ENCODE data around the gene CELF3. TPM values are rescaled to one million over a fixed set of nuclear protein-coding genes. Genes with fewer than 3 reads are reported as not detected.

The CELF3 gene
- total and polyA plus RNA-seq, 2 of the 4 experiments (the other 2 are of a cell fraction) = not detected

GRCh38 chr1:151681923-151682322 lies 34.7 kb downstream of the CELF3 start:
- peaks cover 4% of the 10 kb centered on the region for H3K9me1 ChIP-seq (ENCODE audit: insufficient read depth, low read length)
- CTCF ChIA-PET = no interaction called here

More at GRCh38 chr1:151681923-151682322, 34.7 kb downstream of the CELF3 start:
- peaks cover 6% of the 10 kb centered on the region; the same call in 1 of the 2 replicates for H3K4me1 ChIP-seq (ENCODE audit: control insufficient read depth, insufficient read depth, low read length)
- H2AK5ac ChIP-seq (ENCODE audit: low read depth, low read length) = no peak overlapping the region
- no peak overlapping the region for H3K18ac ChIP-seq (ENCODE audit: low read depth, low read length)
- H3K4ac ChIP-seq (ENCODE audit: low read depth, low read length) = peak overlapping the region; percentile 96; the same call in 1 of the 2 replicates
- H4K5ac ChIP-seq (ENCODE audit: low read depth, low read length) = no peak overlapping the region
- no peak overlapping the region; the same call in 1 of the 2 replicates for H3K23ac ChIP-seq (ENCODE audit: low read depth, low read length)
- no peak overlapping the region for H2AFZ ChIP-seq (replicated peaks; ENCODE audit: low read length, poor library complexity)
- peak overlapping the region; percentile 97; the same call in 1 of the 2 replicates for H2BK120ac ChIP-seq (ENCODE audit: low read depth, low read length)
- peak overlapping the region; percentile 22; the same call in 1 of the 2 replicates for H3K4me2 ChIP-seq (ENCODE audit: low read depth, low read length)
- WGBS, 2 experiments (ENCODE audit: extremely low coverage in 2 of 2, insufficient read length in 1 of 2) = no CpG with 5 or more reads among the region's 2 CpGs
- peaks cover 0 to 4% of the 10 kb centered on the region in 2 experiments; a peak in 2 of 4 replicates for H3K79me1 ChIP-seq (ENCODE audit: low read depth in 1 of 2, low read length in 2 of 2)
- no TSS peak for BruUV-seq (replicated peaks)
- in situ Hi-C loops (cut with MboI; ENCODE audit: low sequenced_read_pairs) = no loop called here
- POLR2A ChIA-PET (ENCODE audit: unreplicated experiment) = no interaction called here
- H3K9me3 ChIP-seq (ENCODE audit: control insufficient read depth, insufficient read depth, low read length) = no peaks in the 10 kb centered on the region
- H2BK5ac ChIP-seq (ENCODE audit: low read depth, low read length, poor library complexity, severe bottlenecking) = peak overlapping the region; percentile 100
- H3K4me3 ChIP-seq (ENCODE audit: insufficient read depth, low read depth, low read length) = no peak overlapping the region
- H3K27ac ChIP-seq (ENCODE audit: insufficient read depth, low read length) = no peak overlapping the region
- intact Hi-C loops (cut with micrococcal nuclease) = no loop called here
- 0 out of 3 replicates have a peak overlapping the region, but pooled peaks have one; percentile 91 for H2BK15ac ChIP-seq (ENCODE audit: low read depth, low read length)
- no peak overlapping the region for H3K9ac ChIP-seq (ENCODE audit: low read depth, low read length)
- peak; percentile 26 for DNase-seq
- no peak overlapping the region for H3K56ac ChIP-seq (ENCODE audit: extremely low read depth, insufficient read depth, low read length)
- H3K14ac ChIP-seq (replicated peaks; ENCODE audit: low read depth, low read length) = 0 out of 2 replicates have a peak overlapping the region, but pooled peaks have one; percentile 19
- TF ChIP-seq, protein P1, sequence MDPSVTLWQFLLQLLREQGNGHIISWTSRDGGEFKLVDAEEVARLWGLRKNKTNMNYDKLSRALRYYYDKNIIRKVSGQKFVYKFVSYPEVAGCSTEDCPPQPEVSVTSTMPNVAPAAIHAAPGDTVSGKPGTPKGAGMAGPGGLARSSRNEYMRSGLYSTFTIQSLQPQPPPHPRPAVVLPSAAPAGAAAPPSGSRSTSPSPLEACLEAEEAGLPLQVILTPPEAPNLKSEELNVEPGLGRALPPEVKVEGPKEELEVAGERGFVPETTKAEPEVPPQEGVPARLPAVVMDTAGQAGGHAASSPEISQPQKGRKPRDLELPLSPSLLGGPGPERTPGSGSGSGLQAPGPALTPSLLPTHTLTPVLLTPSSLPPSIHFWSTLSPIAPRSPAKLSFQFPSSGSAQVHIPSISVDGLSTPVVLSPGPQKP (IDR thresholded peaks at IDR 0.05; ENCODE audit: borderline replicate concordance, low read depth, low read length) = no peak
- TF ChIP-seq NFE2L2 (IDR thresholded peaks at IDR 0.05; ENCODE audit: low read depth, low read length) (no peak), CHD1 (IDR thresholded peaks at IDR 0.05; ENCODE audit: low read depth, low read length) (no peak), RFX5 (IDR thresholded peaks at IDR 0.05; ENCODE audit: low read depth, low read length) (no peak), FOS (IDR thresholded peaks at IDR 0.05; ENCODE audit: low read depth, low read length) (no peak), USF2 (IDR thresholded peaks at IDR 0.05; ENCODE audit: low read depth, low read length) (no peak), SMC3 (IDR thresholded peaks at IDR 0.05; ENCODE audit: low read depth, low read length) (no peak), RAD21 (IDR thresholded peaks at IDR 0.05; ENCODE audit: low read length) (no peak), MAFK (IDR thresholded peaks at IDR 0.05; ENCODE audit: low read depth, low read length) (no peak), BHLHE40 (IDR thresholded peaks at IDR 0.05; ENCODE audit: low read depth, low read length) (no peak), MXI1 (IDR thresholded peaks at IDR 0.05; ENCODE audit: borderline replicate concordance, low read depth, low read length) (no peak), MAZ (IDR thresholded peaks at IDR 0.05; ENCODE audit: borderline replicate concordance, low read depth, low read length) (no peak), RCOR1 (IDR thresholded peaks at IDR 0.05; ENCODE audit: insufficient replicate concordance, low read length) (no peak), POLR2A (IDR thresholded peaks at IDR 0.05; ENCODE audit: low read depth, low read length) (no peak), CEBPB (IDR thresholded peaks at IDR 0.05; ENCODE audit: low read depth, low read length) (no peak)
- TF ChIP-seq, protein P2, sequence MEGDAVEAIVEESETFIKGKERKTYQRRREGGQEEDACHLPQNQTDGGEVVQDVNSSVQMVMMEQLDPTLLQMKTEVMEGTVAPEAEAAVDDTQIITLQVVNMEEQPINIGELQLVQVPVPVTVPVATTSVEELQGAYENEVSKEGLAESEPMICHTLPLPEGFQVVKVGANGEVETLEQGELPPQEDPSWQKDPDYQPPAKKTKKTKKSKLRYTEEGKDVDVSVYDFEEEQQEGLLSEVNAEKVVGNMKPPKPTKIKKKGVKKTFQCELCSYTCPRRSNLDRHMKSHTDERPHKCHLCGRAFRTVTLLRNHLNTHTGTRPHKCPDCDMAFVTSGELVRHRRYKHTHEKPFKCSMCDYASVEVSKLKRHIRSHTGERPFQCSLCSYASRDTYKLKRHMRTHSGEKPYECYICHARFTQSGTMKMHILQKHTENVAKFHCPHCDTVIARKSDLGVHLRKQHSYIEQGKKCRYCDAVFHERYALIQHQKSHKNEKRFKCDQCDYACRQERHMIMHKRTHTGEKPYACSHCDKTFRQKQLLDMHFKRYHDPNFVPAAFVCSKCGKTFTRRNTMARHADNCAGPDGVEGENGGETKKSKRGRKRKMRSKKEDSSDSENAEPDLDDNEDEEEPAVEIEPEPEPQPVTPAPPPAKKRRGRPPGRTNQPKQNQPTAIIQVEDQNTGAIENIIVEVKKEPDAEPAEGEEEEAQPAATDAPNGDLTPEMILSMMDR (conservative IDR thresholded peaks at IDR 0.05; ENCODE audit: low read depth, low read length) = no peak
- H3K27me3 ChIP-seq (ENCODE audit: control insufficient read depth, insufficient read depth, low read length) = no peaks in the 10 kb centered on the region
- peak overlapping the region; percentile 90; the same call in 1 of the 2 replicates for H2BK20ac ChIP-seq (ENCODE audit: low read depth, low read length)
- H2AK9ac ChIP-seq (replicated peaks; ENCODE audit: low read depth, low read length, poor library complexity) = no peak overlapping the region
- peak; percentile 22; the same call in 1 of the 2 replicates for ATAC-seq (ENCODE audit: low read depth)
- peak overlapping the region in 1 of 2 experiments; percentile 86; a peak in 2 of 4 replicates for H4K8ac ChIP-seq (ENCODE audit: low read depth in 2 of 2, low read length in 2 of 2)
- no peak overlapping the region for H4K91ac ChIP-seq (ENCODE audit: insufficient read depth, low read depth, low read length)
- no peaks in the 10 kb centered on the region for H4K20me1 ChIP-seq (ENCODE audit: insufficient read depth, low read length)
- dilution Hi-C loops (cut with HindIII; ENCODE audit: low sequenced_read_pairs, unreplicated experiment) = no loop called here
- H3K36me3 ChIP-seq (ENCODE audit: control insufficient read depth, insufficient read depth, low read length) = peaks cover 3% of the 10 kb centered on the region
